HG02884 (cell line): Measurements from ENCODE around the gene PXDN.

Experiments used
- ATAC-seq: cut with Tn5 transposase; IDR thresholded peaks from one replicate; pipeline ENCODE4 v1.9.1; 2021; ENCODE audit warnings: mild to moderate bottlenecking, moderate library complexity; ENCODE audit not compliant: unreplicated experiment

Gene PXDN

DNA sequence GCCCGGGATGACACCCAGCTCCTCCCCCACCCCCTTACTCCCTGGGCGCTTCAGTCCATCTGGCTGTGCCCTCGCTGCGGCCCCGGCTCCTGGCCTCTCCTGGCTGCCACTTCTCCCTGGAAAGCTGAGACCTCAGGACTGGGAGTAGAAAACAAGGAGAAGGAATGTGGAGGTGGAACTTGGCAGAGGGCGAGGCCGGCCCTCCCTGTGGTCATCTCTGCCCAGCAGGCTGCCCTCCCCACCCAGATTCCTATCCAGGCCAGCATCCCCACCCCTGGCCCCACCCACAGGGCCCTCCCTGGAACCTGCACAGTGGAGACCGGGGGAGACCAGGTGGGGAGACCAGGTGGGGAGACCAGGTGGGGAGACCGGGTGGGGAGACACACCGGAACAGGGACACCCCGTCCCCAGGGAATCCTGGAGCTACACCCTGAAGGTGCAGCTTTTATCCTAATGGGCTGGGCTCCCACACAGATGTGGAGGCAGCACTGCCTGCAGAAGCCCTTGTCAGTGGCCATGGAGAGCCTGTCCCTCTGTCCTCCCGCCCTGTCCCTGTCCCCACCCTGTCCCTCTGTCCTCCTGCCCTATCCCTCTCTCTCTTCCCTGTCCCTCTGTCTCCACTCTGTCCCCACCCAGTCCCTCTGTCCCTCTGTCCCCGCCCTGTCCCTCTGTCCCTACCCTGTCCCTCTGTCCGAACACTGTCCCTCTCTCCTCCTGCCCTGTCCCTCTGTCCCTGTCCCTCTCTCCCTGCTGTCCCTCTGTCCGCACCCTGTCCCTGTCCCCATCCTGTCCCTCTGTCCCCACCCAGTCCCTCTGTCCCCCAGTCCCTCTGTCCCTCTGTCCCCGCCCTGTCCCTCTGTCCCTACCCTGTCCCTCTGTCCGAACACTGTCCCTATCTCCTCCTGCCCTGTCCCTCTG lies 157.1 kb downstream of the PXDN start:
- ATAC-seq, result no peak

DNA sequence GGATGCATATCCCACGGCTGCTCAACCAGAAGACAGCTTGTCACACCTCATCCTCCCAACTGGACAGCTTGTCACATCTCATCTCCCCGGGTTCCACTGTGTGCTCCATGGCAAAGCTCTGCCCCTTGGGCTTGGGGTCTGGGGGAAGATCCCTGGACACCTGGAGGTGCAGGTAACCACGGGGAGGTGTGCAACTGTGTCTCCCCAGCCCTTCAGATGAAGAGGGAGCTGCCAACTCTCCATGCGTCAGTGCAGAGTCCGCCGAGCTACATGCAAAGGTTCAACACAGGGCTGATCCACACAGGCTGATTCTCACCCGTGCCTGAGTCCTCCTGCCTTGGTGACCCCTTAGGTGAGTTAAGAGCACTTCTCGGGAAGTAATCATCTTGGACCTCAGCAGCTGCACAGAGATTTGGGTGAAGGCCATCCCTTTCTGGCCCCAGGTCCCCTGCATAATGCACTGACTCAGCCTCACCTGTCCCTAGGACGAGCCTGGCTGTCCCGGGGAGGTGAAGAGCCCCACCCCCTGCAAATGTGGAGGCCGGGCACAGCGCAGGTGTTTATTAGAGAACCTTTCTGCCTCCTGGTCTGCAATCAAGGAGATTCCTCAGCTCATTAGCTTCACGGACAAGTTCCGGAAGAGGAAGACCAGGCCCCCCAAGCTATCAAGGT lies 157.9 kb downstream of the PXDN start:
- ATAC-seq, result no peak

DNA sequence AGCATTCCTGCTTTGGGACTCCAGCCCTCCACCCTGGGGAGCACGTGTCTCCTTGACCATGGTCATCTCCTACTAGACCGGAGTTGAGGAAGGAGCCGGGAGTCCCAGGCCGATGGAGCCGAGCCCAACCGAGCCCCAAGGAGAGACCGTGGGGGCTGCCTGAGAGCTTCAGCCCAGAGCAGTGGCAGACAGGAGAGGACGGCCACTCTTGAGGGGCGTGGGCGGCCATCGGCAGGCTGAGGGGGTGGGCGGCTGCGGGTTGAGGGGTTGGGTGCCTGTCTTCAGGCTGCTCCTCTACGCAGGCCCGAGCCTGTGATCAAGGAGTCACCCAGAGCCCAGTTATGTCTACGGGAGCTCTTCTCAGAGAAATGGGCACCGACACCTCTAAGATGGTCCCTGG lies 158.7 kb downstream of the PXDN start:
- no peak for ATAC-seq

DNA sequence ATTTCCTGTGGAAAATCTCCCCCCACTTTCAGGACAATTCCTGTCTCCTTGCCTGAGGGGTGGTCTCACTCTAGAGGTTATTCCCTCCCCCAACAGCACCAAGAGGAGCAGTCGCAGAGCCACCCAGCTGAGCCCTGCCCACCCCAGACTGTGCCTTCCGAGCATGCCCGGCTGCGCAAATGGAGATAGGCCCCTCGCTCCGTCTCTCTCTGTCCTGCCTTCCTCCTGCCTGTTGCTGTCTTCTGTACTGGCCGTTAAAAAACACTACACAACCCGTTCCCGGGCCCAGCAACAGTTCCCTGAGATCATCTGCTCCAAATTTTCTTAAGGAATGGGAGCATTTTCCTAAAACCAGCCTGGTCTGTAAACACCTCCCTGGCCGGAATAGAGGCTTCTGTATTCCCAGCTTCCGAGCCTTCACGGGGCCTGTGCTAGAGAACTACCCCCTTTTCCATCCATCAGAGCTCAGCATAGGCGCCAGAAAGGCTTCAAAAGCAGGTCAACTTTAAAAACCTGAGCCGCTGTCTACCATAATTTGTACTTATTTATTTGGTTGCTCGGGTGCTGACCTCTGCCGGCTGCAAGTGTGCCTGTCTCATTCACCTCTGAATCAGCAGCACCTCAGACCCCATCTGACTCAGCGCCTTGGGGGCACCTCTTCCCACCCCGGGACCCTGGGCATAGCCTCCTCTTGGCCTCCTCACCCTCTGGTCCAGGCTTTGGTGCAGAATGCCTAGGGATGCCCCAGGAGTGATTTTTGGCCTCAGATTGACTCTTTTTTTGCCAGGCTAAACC lies 159.4 kb downstream of the PXDN start:
- ATAC-seq, result no peak

DNA sequence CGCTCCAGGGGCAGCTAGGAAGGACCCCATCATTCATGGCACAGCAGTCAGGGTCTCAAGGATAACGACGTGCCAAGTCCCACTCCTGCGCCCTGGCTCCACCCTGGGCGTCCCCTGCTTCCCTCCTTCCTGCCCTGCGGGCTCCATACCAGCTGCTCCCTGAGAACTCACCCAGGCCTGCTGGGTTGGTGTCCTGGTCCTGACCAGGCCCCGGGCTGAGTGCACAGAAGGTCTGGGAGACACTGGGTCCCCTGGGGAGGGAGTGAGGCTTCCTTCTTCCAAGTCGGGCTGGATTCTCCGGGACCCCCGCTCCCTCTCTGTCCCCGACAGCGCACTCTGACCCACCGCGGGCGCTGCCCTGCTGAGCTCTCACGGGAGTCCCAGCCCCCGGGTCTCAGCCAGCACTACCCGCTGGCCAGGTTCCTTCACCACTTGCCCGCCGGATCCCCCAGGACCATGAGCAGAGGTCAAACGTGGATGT lies 160.2 kb downstream of the PXDN start:
- ATAC-seq, result no peak

DNA sequence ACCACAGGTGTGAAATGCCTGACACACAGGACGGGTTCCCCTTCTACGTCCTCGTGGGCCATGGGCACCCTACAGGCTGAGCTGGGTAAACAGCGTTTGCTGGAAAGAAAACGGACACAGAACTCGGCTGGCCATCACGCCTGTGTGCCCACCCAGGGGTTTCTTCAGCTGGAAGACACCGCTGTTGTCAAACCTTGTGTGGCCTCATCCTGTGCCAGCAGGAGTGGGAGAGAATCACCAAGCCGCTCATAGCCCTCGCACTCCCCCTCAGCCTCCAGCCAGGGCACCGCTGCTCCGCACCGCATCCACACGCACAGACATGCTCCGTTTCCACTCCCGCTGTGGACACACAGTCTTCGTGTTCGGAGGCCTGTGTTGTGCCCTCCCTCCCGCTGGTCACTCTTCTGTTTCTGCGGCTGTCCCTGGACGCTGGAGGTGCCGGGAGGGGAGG lies 161.4 kb downstream of the PXDN start:
- ATAC-seq, result no peak

DNA sequence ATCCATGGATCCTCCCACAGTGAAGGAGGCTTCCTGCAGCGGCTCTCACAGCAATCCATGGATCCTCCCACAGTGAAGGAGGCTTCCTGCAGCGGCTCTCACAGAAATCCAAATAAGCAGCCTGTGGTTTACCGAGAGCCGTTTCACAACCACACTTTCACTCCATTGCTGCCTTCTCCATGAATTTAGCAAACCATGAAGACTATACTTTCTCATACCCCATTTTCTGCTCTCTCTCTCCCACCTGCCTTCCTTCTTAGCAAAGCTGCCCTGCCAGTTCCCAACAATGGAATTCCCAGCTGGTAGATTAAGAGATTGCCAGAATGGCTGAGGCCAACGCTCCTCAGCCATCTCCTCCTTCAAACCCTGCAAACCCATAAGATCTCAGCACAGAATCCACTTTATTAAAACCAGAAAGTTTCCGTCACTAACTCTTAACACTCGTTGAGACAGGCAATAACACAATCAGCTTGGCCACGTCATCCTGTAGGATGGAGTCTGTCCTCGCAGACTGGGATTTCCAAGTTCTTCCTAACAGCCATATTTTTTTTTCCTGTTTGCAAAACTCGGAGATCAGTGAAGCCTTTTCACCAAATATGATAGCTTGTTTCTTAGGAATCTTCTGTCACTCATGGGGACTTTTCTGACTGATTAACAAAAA lies 162.2 kb downstream of the PXDN start:
- no peak for ATAC-seq
